NCI-H748 treated with DMSO at 0.1 percent for 48 hours (cell line): Measurements from ENCODE around the gene SLC12A6.
A peak's percentile ranks its signal among the peaks of the same experiment; 100 is the strongest.

Experiments used
- DNase-seq: peaks from one replicate; lab custom pipeline; 2025; lab: John Stamatoyannopoulos, UW

Gene SLC12A6

GRCh38 chr15:34259566-34259965 is 78.0 kb downstream of the SLC12A6 start:
- DNase-seq: no peak

- DNase-seq: no peak
These were observed 79.4 kb downstream of the SLC12A6 start for GRCh38 chr15:34258151-34258550.

GRCh38 chr15:34252545-34252944 is 85.0 kb downstream of the SLC12A6 start:
- DNase-seq: no peak

- no peak for DNase-seq
These were observed 89.4 kb downstream of the SLC12A6 start for GRCh38 chr15:34248190-34248589.

- DNase-seq: no peak
These were observed 91.2 kb downstream of the SLC12A6 start for GRCh38 chr15:34246276-34246976.

GRCh38 chr15:34243226-34243625 is 94.4 kb downstream of the SLC12A6 start:
- no peak for DNase-seq

GRCh38 chr15:34242331-34242710 is 95.3 kb downstream of the SLC12A6 start:
- DNase-seq: no peak

- DNase-seq: no peak
These were observed 95.9 kb downstream of the SLC12A6 start for GRCh38 chr15:34241376-34242330.

GRCh38 chr15:34240537-34240936 is 97.0 kb downstream of the SLC12A6 start:
- DNase-seq: no peak

- DNase-seq: no peak
These were observed 98.3 kb downstream of the SLC12A6 start for GRCh38 chr15:34239151-34239808.

- no peak for DNase-seq
These were observed 104.0 kb downstream of the SLC12A6 start for GRCh38 chr15:34233614-34234013.

- DNase-seq: no peak
These were observed 113.5 kb downstream of the SLC12A6 start for GRCh38 chr15:34223904-34224596.

GRCh38 chr15:34217587-34218225 is 119.9 kb downstream of the SLC12A6 start:
- no peak for DNase-seq

- no peak for DNase-seq
These were observed 120.9 kb downstream of the SLC12A6 start for GRCh38 chr15:34216527-34217270.

GRCh38 chr15:34214135-34214534 is 123.4 kb downstream of the SLC12A6 start:
- no peak for DNase-seq

GRCh38 chr15:34213690-34214089 is 123.9 kb downstream of the SLC12A6 start:
- DNase-seq: no peak

GRCh38 chr15:34209421-34210282 is 127.9 kb downstream of the SLC12A6 start, which contains the start of gene KATNBL1:
Gene KATNBL1, minus strand, starts transcription at chr15:34210096. Its CDS starts 46,420 bp downstream, at chr15:34163676.
- peak; percentile 61 for DNase-seq

- DNase-seq: no peak
These were observed 131.6 kb downstream of the SLC12A6 start for GRCh38 chr15:34206011-34206410.

GRCh38 chr15:34203936-34204335 is 133.6 kb downstream of the SLC12A6 start:
- no peak for DNase-seq

GRCh38 chr15:34203305-34203704 is 134.3 kb downstream of the SLC12A6 start:
- no peak for DNase-seq
